PC-9 (cell line): Measurements from ENCODE around the gene BRDT.

Experiments
- EZH2 ChIP-seq: fragments of 200-600 bp; sonication (generic); IDR thresholded peaks from 2 replicates; pipeline ENCODE4 v1.8.0; 2017; ENCODE audit warnings: antibody characterized with exemption, low read depth
- TF ChIP-seq, protein P1 (sequence below): fragments of 200-600 bp; sonication (generic); conservative IDR thresholded peaks from 2 replicates; pipeline ENCODE4 v1.6.1; 2017; ENCODE audit warnings: mixed run types, antibody characterized with exemption, mild to moderate bottlenecking, moderate library complexity

DNA sequence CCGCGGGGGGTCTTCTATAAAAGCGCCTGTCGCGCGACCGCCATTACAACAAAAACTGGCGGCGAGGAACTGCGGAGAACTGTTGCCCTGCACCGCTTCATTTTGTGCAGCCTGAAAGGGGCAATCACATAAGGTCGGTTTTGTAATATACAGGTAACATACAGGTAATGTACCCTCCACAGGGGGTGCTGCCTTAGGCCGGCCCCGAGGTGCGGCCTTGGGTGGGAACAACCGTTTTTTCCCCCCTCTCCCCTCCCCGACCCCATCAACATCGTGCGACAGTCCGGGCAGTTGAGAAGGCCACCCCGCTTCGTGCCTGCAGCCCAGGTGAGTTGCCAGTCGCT, at the start of gene BRDT:
- TF ChIP-seq, protein P1, sequence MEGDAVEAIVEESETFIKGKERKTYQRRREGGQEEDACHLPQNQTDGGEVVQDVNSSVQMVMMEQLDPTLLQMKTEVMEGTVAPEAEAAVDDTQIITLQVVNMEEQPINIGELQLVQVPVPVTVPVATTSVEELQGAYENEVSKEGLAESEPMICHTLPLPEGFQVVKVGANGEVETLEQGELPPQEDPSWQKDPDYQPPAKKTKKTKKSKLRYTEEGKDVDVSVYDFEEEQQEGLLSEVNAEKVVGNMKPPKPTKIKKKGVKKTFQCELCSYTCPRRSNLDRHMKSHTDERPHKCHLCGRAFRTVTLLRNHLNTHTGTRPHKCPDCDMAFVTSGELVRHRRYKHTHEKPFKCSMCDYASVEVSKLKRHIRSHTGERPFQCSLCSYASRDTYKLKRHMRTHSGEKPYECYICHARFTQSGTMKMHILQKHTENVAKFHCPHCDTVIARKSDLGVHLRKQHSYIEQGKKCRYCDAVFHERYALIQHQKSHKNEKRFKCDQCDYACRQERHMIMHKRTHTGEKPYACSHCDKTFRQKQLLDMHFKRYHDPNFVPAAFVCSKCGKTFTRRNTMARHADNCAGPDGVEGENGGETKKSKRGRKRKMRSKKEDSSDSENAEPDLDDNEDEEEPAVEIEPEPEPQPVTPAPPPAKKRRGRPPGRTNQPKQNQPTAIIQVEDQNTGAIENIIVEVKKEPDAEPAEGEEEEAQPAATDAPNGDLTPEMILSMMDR, result no peak
- no peak for TF ChIP-seq EZH2
